Calu3 (cell line): ENCODE results near the gene AUH. TPM values are rescaled to one million over a fixed set of nuclear protein-coding genes. Genes with fewer than 3 reads are reported as not detected.

ENCODE experiments used
- BruUV-seq: library from RNA; stranded (reverse); fragments of 400-500 nt; replicated peaks from 2 replicates; lab custom pipeline; 2021; lab: Mats Ljungman, UMichigan
- CTCF ChIA-PET: fragments of 300-600 bp; sonication (Branson Sonifier 250); formaldehyde crosslinking; loops from one replicate; lab custom pipeline; 2022; ENCODE audit warnings: antibody characterized with exemption; lab: Charles Lee
- DNase-seq: peaks from one replicate; pipeline ENCODE4 v3.0.0; 2022
- H3K27ac Mint-ChIP-seq: one replicate; pipeline ENCODE4 v1.8.0; 2022; ENCODE audit warnings: mixed read lengths; ENCODE audit not compliant: unreplicated experiment
- H3K27me3 Mint-ChIP-seq: one replicate; pipeline ENCODE4 v1.8.0; 2022; ENCODE audit warnings: mixed read lengths; ENCODE audit not compliant: unreplicated experiment
- H3K36me3 Mint-ChIP-seq: one replicate; pipeline ENCODE4 v1.8.0; 2022; ENCODE audit warnings: mild to moderate bottlenecking, moderate library complexity, mixed read lengths; ENCODE audit not compliant: insufficient read depth, unreplicated experiment
- H3K4me1 Mint-ChIP-seq: one replicate; pipeline ENCODE4 v1.8.0; 2022; ENCODE audit warnings: mild to moderate bottlenecking, low read depth, mixed read lengths; ENCODE audit not compliant: unreplicated experiment
- H3K4me3 Mint-ChIP-seq: one replicate; pipeline ENCODE4 v1.8.0; 2022; ENCODE audit warnings: mild to moderate bottlenecking, low read depth, moderate library complexity, mixed read lengths; ENCODE audit not compliant: unreplicated experiment
- H3K9me3 Mint-ChIP-seq: one replicate; pipeline ENCODE4 v1.8.0; 2022; ENCODE audit warnings: low read depth, mixed read lengths; ENCODE audit not compliant: unreplicated experiment
- intact Hi-C: fragments of 100-400 bp; cut with micrococcal nuclease; formaldehyde crosslinking; loops from one replicate; pipeline ENCODE4 v1.10.0; 2022; ENCODE audit not compliant: unreplicated experiment
- total RNA-seq: library from RNA; stranded (reverse); gene quantifications from 2 replicates; pipeline ENCODE4 v1.2.3, GENCODE V29; 2022
- TF ChIP-seq, protein P1 (sequence below): fragments of 200-600 bp; IDR thresholded peaks from one replicate; pipeline ENCODE4 v1.8.0; 2022; ENCODE audit warnings: antibody characterized with exemption; ENCODE audit not compliant: unreplicated experiment

The AUH gene
- total RNA-seq, 1 experiment from 2014 or later = 13.4 TPM

- BruUV-seq = no TSS peak
- intact Hi-C loops = no loop called here
- no peaks in the 10 kb centered on the region for H3K27me3 Mint-ChIP-seq
- H3K27ac Mint-ChIP-seq = no peak overlapping the region
- H3K4me3 Mint-ChIP-seq = no peak overlapping the region
- peaks cover 34% of the 10 kb centered on the region for H3K4me1 Mint-ChIP-seq
- H3K36me3 Mint-ChIP-seq = no peaks in the 10 kb centered on the region
- CTCF ChIA-PET = no interaction called here
- no peaks in the 10 kb centered on the region for H3K9me3 Mint-ChIP-seq
- TF ChIP-seq, protein P1, sequence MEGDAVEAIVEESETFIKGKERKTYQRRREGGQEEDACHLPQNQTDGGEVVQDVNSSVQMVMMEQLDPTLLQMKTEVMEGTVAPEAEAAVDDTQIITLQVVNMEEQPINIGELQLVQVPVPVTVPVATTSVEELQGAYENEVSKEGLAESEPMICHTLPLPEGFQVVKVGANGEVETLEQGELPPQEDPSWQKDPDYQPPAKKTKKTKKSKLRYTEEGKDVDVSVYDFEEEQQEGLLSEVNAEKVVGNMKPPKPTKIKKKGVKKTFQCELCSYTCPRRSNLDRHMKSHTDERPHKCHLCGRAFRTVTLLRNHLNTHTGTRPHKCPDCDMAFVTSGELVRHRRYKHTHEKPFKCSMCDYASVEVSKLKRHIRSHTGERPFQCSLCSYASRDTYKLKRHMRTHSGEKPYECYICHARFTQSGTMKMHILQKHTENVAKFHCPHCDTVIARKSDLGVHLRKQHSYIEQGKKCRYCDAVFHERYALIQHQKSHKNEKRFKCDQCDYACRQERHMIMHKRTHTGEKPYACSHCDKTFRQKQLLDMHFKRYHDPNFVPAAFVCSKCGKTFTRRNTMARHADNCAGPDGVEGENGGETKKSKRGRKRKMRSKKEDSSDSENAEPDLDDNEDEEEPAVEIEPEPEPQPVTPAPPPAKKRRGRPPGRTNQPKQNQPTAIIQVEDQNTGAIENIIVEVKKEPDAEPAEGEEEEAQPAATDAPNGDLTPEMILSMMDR = no peak
- no peak for DNase-seq
Measured at GRCh38 chr9:91246846-91247245, 114.9 kb downstream of the AUH start.

GRCh38 chr9:91245431-91246313, 116.0 kb downstream of the AUH start:
- Mint-ChIP-seq H3K27me3 (no peaks in the 10 kb centered on the region), H3K9me3 (no peaks in the 10 kb centered on the region), H3K4me1 (peaks cover 36% of the 10 kb centered on the region), H3K27ac (peak overlapping the region; percentile 61), H3K36me3 (no peaks in the 10 kb centered on the region), H3K4me3 (no peak overlapping the region)
- CTCF ChIA-PET = interaction anchor here (0.7 kb wide), 1 partner anchor 145 kb away, joined by 6 read pairs; no protein-coding TSS in a partner anchor
- no TSS peak for BruUV-seq
- TF ChIP-seq, protein P1 = no peak
- peak; percentile 3 for DNase-seq
- intact Hi-C loops = no loop called here

DNA sequence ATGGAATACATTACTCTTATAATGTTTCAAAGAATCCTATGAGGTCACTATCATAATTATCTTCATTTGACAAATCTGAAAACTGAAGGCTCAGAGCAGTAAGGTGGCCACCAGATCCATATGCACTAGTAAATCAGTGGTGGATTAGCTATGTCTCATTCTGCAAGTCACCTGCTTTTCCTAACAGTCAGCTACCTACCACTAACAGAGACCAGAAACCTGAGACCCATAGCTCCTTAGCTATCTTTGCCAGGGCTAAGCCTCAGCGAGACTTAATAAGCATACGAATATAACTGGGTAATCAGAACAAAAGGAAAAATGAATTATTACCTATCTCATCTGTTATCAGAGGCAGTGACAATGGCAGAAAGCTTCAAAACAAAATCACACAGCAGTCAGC, 118.7 kb downstream of the AUH start:
- CTCF ChIA-PET = interaction anchor here (0.5 to 1.2 kb wide), 2 partner anchors 10 to 384 kb away, joined by 3 read pairs; no protein-coding TSS in a partner anchor
- no TSS peak for BruUV-seq
- Mint-ChIP-seq H3K4me3 (no peak overlapping the region), H3K9me3 (no peaks in the 10 kb centered on the region), H3K36me3 (no peaks in the 10 kb centered on the region), H3K4me1 (peaks cover 36% of the 10 kb centered on the region), H3K27me3 (no peaks in the 10 kb centered on the region), H3K27ac (no peak overlapping the region)
- TF ChIP-seq, protein P1 = no peak
- no peak for DNase-seq
- intact Hi-C loops = no loop called here

DNA sequence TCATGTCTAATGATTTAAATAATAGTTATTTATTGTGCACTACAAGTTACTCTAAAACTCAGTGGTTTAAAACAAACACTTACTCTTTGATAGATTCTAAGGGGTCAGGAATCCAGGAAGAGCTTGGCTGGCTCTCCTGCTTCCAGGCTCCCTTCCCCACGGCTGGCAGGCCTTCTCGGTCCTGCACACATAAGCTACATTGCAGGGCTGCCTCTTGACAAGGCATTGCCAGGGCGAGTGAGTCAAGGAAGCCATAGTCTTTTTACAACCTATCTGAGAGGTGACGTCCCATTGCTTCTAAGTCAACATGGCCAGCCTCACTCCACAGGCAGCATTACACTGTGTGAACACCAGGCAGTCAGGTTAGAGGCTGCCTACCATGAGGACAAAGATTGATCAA, 119.8 kb downstream of the AUH start:
- DNase-seq = peak; percentile 26
- CTCF ChIA-PET = interaction anchor here (0.6 kb wide), 1 partner anchor 485 kb away, joined by 3 read pairs; no protein-coding TSS in a partner anchor
- no peaks in the 10 kb centered on the region for H3K27me3 Mint-ChIP-seq

More for the DNA sequence above, 119.8 kb downstream of the AUH start:
- H3K27ac Mint-ChIP-seq = peak overlapping the region; percentile 63
- no TSS peak for BruUV-seq
- H3K4me3 Mint-ChIP-seq = no peak overlapping the region
- no peaks in the 10 kb centered on the region for H3K9me3 Mint-ChIP-seq
- no peaks in the 10 kb centered on the region for H3K36me3 Mint-ChIP-seq
- intact Hi-C loops = no loop called here
- H3K4me1 Mint-ChIP-seq = peaks cover 28% of the 10 kb centered on the region
- TF ChIP-seq, protein P1 = no peak
